Caki2 (cell line): ENCODE data around the gene SYNPR. TPM values are rescaled to one million over a fixed set of nuclear protein-coding genes. Genes with fewer than 3 reads are reported as not detected.

Experiments used
- DNase-seq: peaks from one replicate; pipeline ENCODE4 v3.0.0-alpha.2; 2015; ENCODE audit warnings: low read depth
- in situ Hi-C: cut with HindIII; loops from 2 replicates; pipeline ENCODE4 v1.10.0; 2016; ENCODE audit warnings: low sequenced_read_pairs, low pct_unique_long_range_greater_than_20kb, mixed read lengths
- total RNA-seq: library from RNA; depleted of rRNA; stranded (reverse); fragments of >200 nt; shearing (Covaris generic); gene quantifications from 2 replicates; pipeline ENCODE4 v1.2.3, GENCODE V29; 2014; ENCODE audit warnings: low replicate concordance

The SYNPR gene
- total RNA-seq, 1 experiment from 2014 or later, result not detected

- no peak for DNase-seq
- in situ Hi-C loops, result no loop called here
Measured at GRCh38 chr3:63565220-63565619, 287.1 kb downstream of the SYNPR start.

GRCh38 chr3:63571682-63572081 is 293.6 kb downstream of the SYNPR start:
- no peak for DNase-seq

GRCh38 chr3:63576846-63577245 is 298.7 kb downstream of the SYNPR start:
- in situ Hi-C loops, result no loop called here
- no peak for DNase-seq

More at GRCh38 chr3:63571682-63572081, 293.6 kb downstream of the SYNPR start:
- in situ Hi-C loops, result no loop called here

- in situ Hi-C loops, result no loop called here
Measured at GRCh38 chr3:63578858-63579257, 300.8 kb downstream of the SYNPR start.

GRCh38 chr3:63580151-63580550 is 302.0 kb downstream of the SYNPR start:
- in situ Hi-C loops, result no loop called here
- DNase-seq, result no peak

More at GRCh38 chr3:63578858-63579257, 300.8 kb downstream of the SYNPR start:
- DNase-seq, result no peak

GRCh38 chr3:63582943-63583500 is 304.9 kb downstream of the SYNPR start:
- in situ Hi-C loops, result no loop called here
- no peak for DNase-seq

- no peak for DNase-seq
- in situ Hi-C loops, result no loop called here
Measured at GRCh38 chr3:63584681-63585080, 306.6 kb downstream of the SYNPR start.

- DNase-seq, result no peak
- in situ Hi-C loops, result no loop called here
Measured at GRCh38 chr3:63585927-63586326, 307.8 kb downstream of the SYNPR start.

- DNase-seq, result no peak
- in situ Hi-C loops, result no loop called here
Measured at GRCh38 chr3:63588895-63589294, 310.8 kb downstream of the SYNPR start.

- DNase-seq, result no peak
- in situ Hi-C loops, result no loop called here
Measured at GRCh38 chr3:63593779-63594178, 315.7 kb downstream of the SYNPR start.

- in situ Hi-C loops, result no loop called here
- DNase-seq, result no peak
Measured at GRCh38 chr3:63595221-63595620, 317.1 kb downstream of the SYNPR start.

- DNase-seq, result no peak
- in situ Hi-C loops, result no loop called here
Measured at GRCh38 chr3:63597019-63597418, 318.9 kb downstream of the SYNPR start.

GRCh38 chr3:63607716-63608115 is 329.6 kb downstream of the SYNPR start:
- no peak for DNase-seq
- in situ Hi-C loops, result no loop called here

- in situ Hi-C loops, result no loop called here
- no peak for DNase-seq
Measured at GRCh38 chr3:63609408-63609807, 331.3 kb downstream of the SYNPR start.

GRCh38 chr3:63609834-63610233 is 331.7 kb downstream of the SYNPR start:
- in situ Hi-C loops, result no loop called here
- DNase-seq, result no peak

GRCh38 chr3:63611382-63611781 is 333.3 kb downstream of the SYNPR start:
- no peak for DNase-seq
- in situ Hi-C loops, result no loop called here

- in situ Hi-C loops, result no loop called here
- DNase-seq, result no peak
Measured at GRCh38 chr3:63613561-63613960, 335.5 kb downstream of the SYNPR start.

GRCh38 chr3:63617391-63617790 is 339.3 kb downstream of the SYNPR start:
- DNase-seq, result no peak
- in situ Hi-C loops, result no loop called here

GRCh38 chr3:63624941-63625560 is 346.9 kb downstream of the SYNPR start:
- in situ Hi-C loops, result no loop called here
- DNase-seq, result no peak

GRCh38 chr3:63631670-63632069 is 353.6 kb downstream of the SYNPR start:
- no peak for DNase-seq
- in situ Hi-C loops, result no loop called here
